ENCODE measurements around the gene PPP1R11. TPM values are rescaled to one million over a fixed set of nuclear protein-coding genes. Genes with fewer than 3 reads are reported as not detected.
A peak's percentile ranks its signal among the peaks of the same experiment; 100 is the strongest.

The PPP1R11 gene
- total and polyA plus RNA-seq, 10 donors, result 31.1 to 50.7 (median 41.5) TPM

DNA sequence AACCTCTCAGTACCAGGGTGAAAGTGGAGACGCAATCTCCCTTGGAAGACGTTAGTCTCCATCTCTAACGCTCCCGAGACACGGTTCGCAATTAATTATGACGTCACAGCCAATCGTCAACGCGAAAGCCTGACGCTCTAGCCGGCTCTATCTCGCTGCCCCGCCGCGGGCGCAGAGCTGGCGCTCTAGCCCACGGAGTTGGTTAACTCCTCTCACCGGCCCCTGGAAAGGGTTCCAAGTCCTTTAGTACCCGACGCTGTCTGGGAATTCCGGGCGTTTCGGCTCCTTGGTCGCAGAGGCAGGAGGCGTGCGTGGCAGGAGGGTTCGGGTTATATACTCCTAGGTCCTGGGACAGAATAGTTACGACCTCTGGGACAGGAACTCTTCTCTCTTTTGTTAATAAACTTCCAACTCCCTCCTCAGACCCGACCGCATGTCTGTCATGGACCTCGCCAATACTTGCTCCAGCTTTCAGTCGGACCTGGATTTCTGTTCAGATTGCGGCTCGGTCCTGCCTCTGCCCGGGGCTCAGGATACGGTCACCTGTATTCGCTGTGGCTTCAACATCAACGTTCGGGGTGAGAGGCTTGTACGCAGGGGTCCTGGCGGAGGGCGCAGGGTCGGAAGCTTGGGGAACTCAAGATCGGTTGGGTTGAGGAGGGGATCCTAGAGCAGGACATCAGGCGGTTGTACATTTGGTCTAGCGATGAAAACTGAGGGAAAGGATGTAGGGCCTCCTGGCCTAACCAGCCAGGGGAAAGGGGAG is 5.7 kb upstream of the PPP1R11 start, which contains the start of gene POLR1H:
POLR1H (plus strand) TSS at position 174 of the 766 bp plus-strand sequence; CDS start at position 434, 260 bp downstream.
- Histone ChIP-seq H3K36me3 (peaks cover 0 to 45% (median 26%) of the 10 kb centered on the region in 6 donors), H3K4me3 (peak within 1 kb of the TSS; percentile 68 to 97 (median 84)), H3K27ac (peak within 1 kb of the TSS; percentile 87 to 94 (median 92)), H3K27me3 (replicated peaks in 1 of 7) (no peaks in the 10 kb centered on the region), H3K9me3 (no peaks in the 10 kb centered on the region), H3K4me1 (peaks cover 21 to 65% (median 40%) of the 10 kb centered on the region in 6 donors)
- DNase-seq, result peak; percentile 96
- 0 to 1% (median 0%) methylated on average over 43 to 48 of the region's 48 CpGs for WGBS, 5 donors
- TF ChIP-seq POLR2AphosphoS5 (IDR thresholded peaks at IDR 0.05) (peak; percentile 98 to 99 (median 98)), POLR2A (IDR thresholded peaks at IDR 0.05) (peak; percentile 49 to 95 (median 65))
- TF ChIP-seq, protein P1, sequence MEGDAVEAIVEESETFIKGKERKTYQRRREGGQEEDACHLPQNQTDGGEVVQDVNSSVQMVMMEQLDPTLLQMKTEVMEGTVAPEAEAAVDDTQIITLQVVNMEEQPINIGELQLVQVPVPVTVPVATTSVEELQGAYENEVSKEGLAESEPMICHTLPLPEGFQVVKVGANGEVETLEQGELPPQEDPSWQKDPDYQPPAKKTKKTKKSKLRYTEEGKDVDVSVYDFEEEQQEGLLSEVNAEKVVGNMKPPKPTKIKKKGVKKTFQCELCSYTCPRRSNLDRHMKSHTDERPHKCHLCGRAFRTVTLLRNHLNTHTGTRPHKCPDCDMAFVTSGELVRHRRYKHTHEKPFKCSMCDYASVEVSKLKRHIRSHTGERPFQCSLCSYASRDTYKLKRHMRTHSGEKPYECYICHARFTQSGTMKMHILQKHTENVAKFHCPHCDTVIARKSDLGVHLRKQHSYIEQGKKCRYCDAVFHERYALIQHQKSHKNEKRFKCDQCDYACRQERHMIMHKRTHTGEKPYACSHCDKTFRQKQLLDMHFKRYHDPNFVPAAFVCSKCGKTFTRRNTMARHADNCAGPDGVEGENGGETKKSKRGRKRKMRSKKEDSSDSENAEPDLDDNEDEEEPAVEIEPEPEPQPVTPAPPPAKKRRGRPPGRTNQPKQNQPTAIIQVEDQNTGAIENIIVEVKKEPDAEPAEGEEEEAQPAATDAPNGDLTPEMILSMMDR (IDR thresholded peaks at IDR 0.05 in 8 of 11, conservative IDR thresholded peaks at IDR 0.05 in 3 of 11), result peak in 2 of 11 experiments; percentile 14 to 25
- intact Hi-C loops (cut with DNase I; ENCODE audit: low total_unique reads), result no loop called here

DNA sequence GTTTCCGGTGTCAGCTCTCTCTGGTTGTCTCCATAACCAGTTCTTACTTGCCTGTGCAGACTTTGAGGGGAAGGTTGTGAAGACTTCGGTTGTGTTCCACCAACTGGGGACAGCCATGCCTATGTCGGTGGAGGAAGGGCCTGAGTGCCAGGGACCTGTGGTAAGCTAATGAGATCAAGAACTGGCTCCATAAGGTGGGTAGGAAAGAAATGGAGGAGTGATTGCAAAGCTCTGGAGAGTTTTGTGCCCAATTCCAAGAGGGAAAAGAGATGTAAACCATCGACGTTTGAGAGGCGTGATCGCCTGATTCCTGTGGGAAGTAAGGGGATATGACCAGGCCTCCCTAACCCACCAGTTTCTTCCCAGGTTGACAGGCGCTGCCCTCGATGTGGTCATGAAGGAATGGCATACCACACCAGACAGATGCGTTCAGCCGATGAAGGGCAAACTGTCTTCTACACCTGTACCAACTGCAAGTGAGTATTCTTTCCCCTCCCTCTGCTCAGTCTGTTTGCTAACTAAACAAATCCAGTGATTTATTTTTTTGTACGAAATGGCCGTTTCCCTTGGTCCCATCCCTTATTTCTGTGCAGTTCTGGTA is 5.0 kb upstream of the PPP1R11 start:
- Histone ChIP-seq H3K27me3 (replicated peaks in 1 of 7) (no peaks in the 10 kb centered on the region), H3K9me3 (no peaks in the 10 kb centered on the region), H3K36me3 (peaks cover 0 to 38% (median 20%) of the 10 kb centered on the region in 6 donors), H3K4me1 (peaks cover 21 to 68% (median 42%) of the 10 kb centered on the region in 6 donors), H3K27ac (peak overlapping the region; percentile 87 to 94 (median 92)), H3K4me3 (peak overlapping the region; percentile 68 to 97 (median 84))
- 52 to 59% (median 55%) methylated on average over 13 of the region's 13 CpGs for WGBS, 5 donors
- TF ChIP-seq POLR2AphosphoS5 (IDR thresholded peaks at IDR 0.05), result no peak
- TF ChIP-seq POLR2A (IDR thresholded peaks at IDR 0.05), result no peak
- TF ChIP-seq, protein P1 (IDR thresholded peaks at IDR 0.05 in 8 of 11, conservative IDR thresholded peaks at IDR 0.05 in 3 of 11), result no peak
- no peak for DNase-seq
- intact Hi-C loops (cut with DNase I; ENCODE audit: low total_unique reads), result no loop called here

DNA sequence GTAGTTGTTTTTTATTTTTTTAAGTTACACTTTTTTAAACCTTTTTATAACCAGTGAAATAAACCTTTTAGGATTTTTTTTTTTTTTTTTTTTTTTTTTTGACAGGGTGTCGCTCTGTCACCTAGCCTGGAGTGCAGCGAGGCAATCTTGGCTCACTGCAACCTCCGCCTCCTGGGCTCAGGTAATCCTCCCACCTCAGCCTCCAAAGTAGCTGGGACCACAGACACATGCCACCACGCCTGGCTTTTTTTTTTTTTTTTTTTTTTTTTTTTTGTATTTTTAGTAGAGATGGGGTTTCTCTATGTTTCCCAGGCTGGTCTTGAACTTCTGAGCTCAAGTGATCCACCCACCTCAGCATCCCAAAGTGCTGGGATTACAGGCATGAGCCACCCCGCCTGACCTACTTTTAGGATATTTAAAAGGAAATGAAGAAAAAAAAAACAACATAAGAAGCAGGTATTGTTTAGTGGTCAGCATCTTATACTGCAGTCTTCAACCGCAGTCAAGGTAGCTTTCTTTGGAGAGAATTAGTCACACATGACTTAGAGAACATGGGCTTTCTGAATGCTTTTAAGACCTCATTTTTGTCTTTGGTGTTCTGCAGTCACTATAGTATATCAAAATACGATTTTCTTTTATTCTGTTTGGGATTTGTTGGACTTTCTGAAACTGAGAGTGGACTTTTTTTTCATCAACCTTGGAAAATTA is 4.4 kb upstream of the PPP1R11 start:
- intact Hi-C loops (cut with DNase I; ENCODE audit: low total_unique reads), result no loop called here
- Histone ChIP-seq H3K4me3 (peak overlapping the region in 6 of 8 donors; percentile 80 to 97 (median 86)), H3K27ac (peak overlapping the region in 5 of 8 donors; percentile 91 to 94 (median 93)), H3K36me3 (peaks cover 0 to 32% (median 13%) of the 10 kb centered on the region in 6 donors), H3K27me3 (replicated peaks in 1 of 7) (no peaks in the 10 kb centered on the region), H3K9me3 (no peaks in the 10 kb centered on the region), H3K4me1 (peaks cover 23 to 72% (median 45%) of the 10 kb centered on the region in 6 donors)
- no peak for DNase-seq
- WGBS, 5 donors, result 89 to 95% (median 93%) methylated on average over 7 of the region's 7 CpGs
- TF ChIP-seq POLR2AphosphoS5 (IDR thresholded peaks at IDR 0.05), result no peak
- TF ChIP-seq, protein P1 (IDR thresholded peaks at IDR 0.05 in 8 of 11, conservative IDR thresholded peaks at IDR 0.05 in 3 of 11), result no peak
- TF ChIP-seq POLR2A (IDR thresholded peaks at IDR 0.05), result no peak
